Measurements from ENCODE around the gene STK17A. TPM values are rescaled to one million over a fixed set of nuclear protein-coding genes. Genes with fewer than 3 reads are reported as not detected.
"Not testable (repeated sequence)": the region's sequence is repeated elsewhere in the genome, so short reads cannot be mapped to it uniquely, and the experiment has no call there.

Gene STK17A
- polyA plus RNA-seq, 1 donor: 18.5 TPM

DNA sequence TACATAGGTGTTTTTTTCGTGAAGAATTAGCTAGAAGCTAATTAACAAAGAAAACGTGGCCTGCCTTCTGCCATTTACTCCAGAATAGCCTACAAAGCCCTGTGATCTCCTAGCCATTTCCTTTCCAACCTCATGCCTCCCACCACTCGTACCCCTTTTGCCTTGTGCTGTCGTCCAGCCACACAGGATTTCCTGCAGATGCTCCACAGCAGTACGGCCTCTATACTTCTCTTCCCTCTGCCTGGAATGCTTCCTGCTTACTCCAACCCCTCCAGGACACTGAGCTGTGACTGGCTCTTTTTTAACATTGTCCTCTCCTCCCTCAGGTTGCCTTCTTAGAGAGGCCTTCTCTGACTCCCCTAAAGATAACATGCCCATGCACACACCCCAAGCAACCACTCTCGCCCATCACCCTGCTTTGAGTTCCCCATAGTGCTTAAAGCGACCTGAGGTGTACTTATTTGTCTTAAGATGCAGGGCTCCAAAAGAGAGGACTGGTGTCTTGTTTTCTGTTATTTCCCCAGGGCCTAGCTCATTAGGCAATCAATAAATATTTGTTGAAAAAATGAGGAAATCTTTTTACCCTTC is 32.7 kb downstream of the STK17A start:
- no peaks in the 10 kb centered on the region for H3K9me3 ChIP-seq (ENCODE audit: control insufficient read depth, low read depth, low read length)
- H3K27ac ChIP-seq (ENCODE audit: low read length): no peak overlapping the region
- peaks cover 27% of the 10 kb centered on the region for H3K36me3 ChIP-seq (ENCODE audit: control insufficient read depth, insufficient read depth, low read length)
- no peaks in the 10 kb centered on the region for H3K27me3 ChIP-seq (ENCODE audit: control insufficient read depth, insufficient read depth, low read length)
- no peak overlapping the region for H3K4me3 ChIP-seq (ENCODE audit: low read length)
- no peak for DNase-seq
- H3K4me1 ChIP-seq (ENCODE audit: control insufficient read depth, insufficient read depth, low read length): no peaks in the 10 kb centered on the region
- WGBS (ENCODE audit: insufficient coverage, low lambda C conversion rate): 100% methylated on average over 2 of the region's 7 CpGs

DNA sequence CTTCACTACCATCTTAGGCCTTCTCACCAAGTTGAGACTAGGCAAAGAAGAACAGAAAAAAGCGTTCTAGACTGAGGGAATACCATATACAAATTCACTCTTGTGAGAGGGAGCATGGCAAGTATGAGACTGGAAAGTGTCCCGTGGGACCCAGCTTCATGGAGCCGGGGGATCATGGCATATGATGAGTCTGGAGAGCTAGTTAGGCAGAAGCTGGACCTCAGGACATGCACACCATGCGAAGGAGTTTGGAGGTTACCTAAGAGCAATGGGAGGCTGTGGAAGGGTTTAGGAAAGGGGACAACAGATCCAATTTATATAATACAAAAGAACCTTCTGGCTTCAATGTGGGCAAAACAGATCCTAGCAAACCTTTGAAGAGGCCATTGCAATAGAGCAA is 34.1 kb downstream of the STK17A start:
- H3K4me3 ChIP-seq (ENCODE audit: low read length): no peak overlapping the region
- H3K9me3 ChIP-seq (ENCODE audit: control insufficient read depth, low read depth, low read length): no peaks in the 10 kb centered on the region
- peaks cover 27% of the 10 kb centered on the region for H3K36me3 ChIP-seq (ENCODE audit: control insufficient read depth, insufficient read depth, low read length)
- WGBS (ENCODE audit: insufficient coverage, low lambda C conversion rate): no CpG with 5 or more reads among the region's 4 CpGs
- no peak for DNase-seq
- no peaks in the 10 kb centered on the region for H3K4me1 ChIP-seq (ENCODE audit: control insufficient read depth, insufficient read depth, low read length)
- no peaks in the 10 kb centered on the region for H3K27me3 ChIP-seq (ENCODE audit: control insufficient read depth, insufficient read depth, low read length)
- H3K27ac ChIP-seq (ENCODE audit: low read length): no peak overlapping the region

DNA sequence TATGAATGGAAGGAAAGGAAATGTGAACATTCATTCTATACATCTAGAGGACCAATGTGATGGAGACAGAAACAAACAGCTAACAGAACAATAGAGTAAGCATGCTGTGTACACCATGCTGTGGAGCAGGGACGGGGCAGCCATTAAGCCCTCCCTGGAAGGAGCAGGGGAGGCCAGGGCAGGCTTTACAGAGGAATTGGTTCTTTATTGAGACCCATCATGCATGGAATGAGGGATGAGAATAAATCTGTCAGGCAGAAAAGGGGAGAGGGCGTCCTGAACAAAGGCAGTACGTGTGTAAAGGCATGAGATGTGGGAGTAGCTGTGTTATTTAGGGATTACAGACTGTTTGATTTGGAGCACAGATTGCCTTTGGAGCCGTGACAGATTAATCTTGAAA is 35.2 kb downstream of the STK17A start:
- H3K4me3 ChIP-seq (ENCODE audit: low read length): no peak overlapping the region
- no peak for DNase-seq
- WGBS (ENCODE audit: insufficient coverage, low lambda C conversion rate): 100% methylated on average over 2 of the region's 4 CpGs
- no peaks in the 10 kb centered on the region for H3K27me3 ChIP-seq (ENCODE audit: control insufficient read depth, insufficient read depth, low read length)
- peaks cover 29% of the 10 kb centered on the region for H3K36me3 ChIP-seq (ENCODE audit: control insufficient read depth, insufficient read depth, low read length)
- no peak overlapping the region for H3K27ac ChIP-seq (ENCODE audit: low read length)
- H3K9me3 ChIP-seq (ENCODE audit: control insufficient read depth, low read depth, low read length): no peaks in the 10 kb centered on the region
- no peaks in the 10 kb centered on the region for H3K4me1 ChIP-seq (ENCODE audit: control insufficient read depth, insufficient read depth, low read length)

DNA sequence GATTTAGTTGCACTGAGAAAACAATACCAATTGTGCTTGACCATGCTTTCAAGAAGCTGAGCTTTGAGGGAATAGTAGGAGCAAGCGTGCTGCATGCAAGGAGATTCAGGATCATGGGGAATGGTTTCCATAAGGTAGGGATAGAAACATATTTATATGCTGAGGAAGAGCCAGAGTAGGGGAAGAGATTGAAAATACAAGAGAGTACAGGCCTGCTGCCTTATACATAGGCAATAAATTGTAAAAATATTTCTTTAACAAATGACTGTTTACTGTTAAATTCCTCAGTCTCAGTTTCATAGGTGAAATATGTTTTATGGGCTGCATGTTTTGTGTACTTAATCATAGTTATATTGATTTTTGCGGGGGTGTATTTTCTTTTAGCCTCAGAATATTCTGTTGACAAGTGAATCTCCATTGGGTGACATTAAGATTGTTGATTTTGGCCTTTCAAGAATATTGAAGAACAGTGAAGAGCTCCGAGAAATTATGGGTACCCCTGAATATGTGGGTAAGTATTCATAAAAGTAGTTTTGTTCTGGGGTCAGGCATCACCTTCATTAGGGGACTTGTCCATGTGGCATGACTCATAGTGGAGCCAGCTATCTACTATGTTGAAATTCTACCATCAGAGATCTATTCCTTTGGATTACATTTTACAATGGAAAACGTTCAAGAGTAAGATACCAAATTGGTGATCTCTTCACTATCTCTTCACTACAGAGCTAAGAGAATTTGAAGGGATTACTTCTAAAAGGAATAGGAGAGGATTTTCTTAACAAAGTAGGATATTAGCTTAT is 36.5 kb downstream of the STK17A start:
- Histone ChIP-seq H3K4me3 (ENCODE audit: low read length) (no peak overlapping the region), H3K27me3 (ENCODE audit: control insufficient read depth, insufficient read depth, low read length) (no peaks in the 10 kb centered on the region), H3K27ac (ENCODE audit: low read length) (no peak overlapping the region), H3K9me3 (ENCODE audit: control insufficient read depth, low read depth, low read length) (no peaks in the 10 kb centered on the region), H3K4me1 (ENCODE audit: control insufficient read depth, insufficient read depth, low read length) (no peaks in the 10 kb centered on the region), H3K36me3 (ENCODE audit: control insufficient read depth, insufficient read depth, low read length) (peaks cover 33% of the 10 kb centered on the region)
- DNase-seq: no peak
- WGBS (ENCODE audit: insufficient coverage, low lambda C conversion rate): 100% methylated on average over 2 of the region's 4 CpGs

DNA sequence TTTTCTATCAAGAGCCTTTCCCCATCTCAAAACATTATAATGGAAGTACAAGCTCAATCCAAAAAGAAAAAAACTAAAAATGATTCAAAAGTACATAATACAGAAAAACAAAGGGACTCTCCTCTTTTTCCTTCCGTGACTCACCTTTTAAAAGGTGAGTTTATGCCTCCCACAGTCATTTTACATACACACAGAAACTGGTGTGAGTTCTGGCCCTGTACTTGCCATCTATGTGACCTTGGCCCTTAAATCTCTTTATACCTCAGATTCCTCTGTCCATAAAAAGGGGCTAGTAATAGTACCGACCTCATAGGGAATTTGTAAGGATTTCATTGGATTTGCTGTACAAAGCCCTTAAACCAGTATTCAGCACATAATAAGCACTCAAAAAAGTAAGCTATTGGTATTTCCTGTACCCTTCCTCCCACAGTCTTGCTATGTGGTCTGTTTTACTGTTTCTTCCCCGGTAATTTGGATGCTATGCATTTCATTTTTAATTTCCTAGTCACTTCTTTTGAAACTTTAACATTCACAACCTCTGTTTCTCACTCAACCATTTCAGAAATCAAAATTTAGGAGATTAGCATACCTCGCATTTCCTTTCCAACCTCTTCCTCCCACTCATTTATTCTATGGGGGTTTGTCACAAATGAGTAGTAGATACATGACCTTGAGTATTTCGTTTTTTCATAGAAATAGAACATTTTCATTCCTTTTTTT is 39.0 kb downstream of the STK17A start:
- H3K36me3 ChIP-seq (ENCODE audit: control insufficient read depth, insufficient read depth, low read length): peaks cover 40% of the 10 kb centered on the region
- WGBS (ENCODE audit: insufficient coverage, low lambda C conversion rate): 95% methylated on average over 4 of the region's 5 CpGs
- DNase-seq: no peak
- no peaks in the 10 kb centered on the region for H3K27me3 ChIP-seq (ENCODE audit: control insufficient read depth, insufficient read depth, low read length)
- no peak overlapping the region for H3K27ac ChIP-seq (ENCODE audit: low read length)
- no peaks in the 10 kb centered on the region for H3K4me1 ChIP-seq (ENCODE audit: control insufficient read depth, insufficient read depth, low read length)
- no peak overlapping the region for H3K4me3 ChIP-seq (ENCODE audit: low read length)
- no peaks in the 10 kb centered on the region for H3K9me3 ChIP-seq (ENCODE audit: control insufficient read depth, low read depth, low read length)

DNA sequence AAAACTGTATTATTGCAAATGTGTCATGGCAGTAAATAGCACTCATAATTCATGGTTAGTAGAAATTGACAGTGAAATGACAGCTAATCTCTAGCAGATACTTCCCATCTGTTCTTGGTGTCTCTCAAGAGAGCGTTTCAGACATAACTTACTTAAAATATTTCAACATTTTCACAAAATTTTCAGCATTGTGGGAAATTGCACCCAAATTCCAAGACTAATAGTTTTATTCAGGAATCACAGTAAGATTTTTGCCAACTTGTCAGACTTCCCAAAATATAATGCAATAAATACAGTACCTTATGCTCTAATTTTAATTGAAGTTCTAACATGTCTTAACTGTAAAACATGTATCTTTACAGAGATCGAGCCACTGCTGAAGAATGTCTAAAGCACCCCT is 41.2 kb downstream of the STK17A start:
- no peaks in the 10 kb centered on the region for H3K4me1 ChIP-seq (ENCODE audit: control insufficient read depth, insufficient read depth, low read length)
- DNase-seq: no peak
- H3K36me3 ChIP-seq (ENCODE audit: control insufficient read depth, insufficient read depth, low read length): peaks cover 28% of the 10 kb centered on the region
- no CpG with 5 or more reads among the region's 2 CpGs for WGBS (ENCODE audit: insufficient coverage, low lambda C conversion rate)
- no peaks in the 10 kb centered on the region for H3K9me3 ChIP-seq (ENCODE audit: control insufficient read depth, low read depth, low read length)
- H3K27me3 ChIP-seq (ENCODE audit: control insufficient read depth, insufficient read depth, low read length): no peaks in the 10 kb centered on the region
- H3K4me3 ChIP-seq (ENCODE audit: low read length): no peak overlapping the region
- no peak overlapping the region for H3K27ac ChIP-seq (ENCODE audit: low read length)

DNA sequence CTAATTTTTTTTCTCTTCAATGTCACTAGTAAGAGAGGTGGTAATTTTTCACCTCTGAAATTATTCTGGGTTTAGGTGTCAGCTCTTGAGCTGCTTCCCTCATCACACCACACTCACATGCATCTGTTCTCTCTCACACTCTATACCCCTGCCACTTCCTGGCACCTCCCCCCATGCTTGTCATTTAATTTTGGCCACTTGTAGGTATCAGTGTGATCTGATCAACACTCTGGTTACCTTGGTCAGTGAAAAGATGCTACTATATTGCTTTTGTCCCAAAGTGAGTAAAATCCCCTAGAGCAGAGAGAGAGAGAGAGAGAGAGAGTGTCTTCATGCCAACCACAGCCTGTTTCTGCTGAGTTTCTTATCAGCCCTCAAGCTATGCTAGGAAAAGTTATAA is 42.5 kb downstream of the STK17A start:
- Histone ChIP-seq H3K27ac (ENCODE audit: low read length) (no peak overlapping the region), H3K27me3 (ENCODE audit: control insufficient read depth, insufficient read depth, low read length) (no peaks in the 10 kb centered on the region), H3K36me3 (ENCODE audit: control insufficient read depth, insufficient read depth, low read length) (peaks cover 21% of the 10 kb centered on the region), H3K4me3 (ENCODE audit: low read length) (no peak overlapping the region), H3K4me1 (ENCODE audit: control insufficient read depth, insufficient read depth, low read length) (no peaks in the 10 kb centered on the region), H3K9me3 (ENCODE audit: control insufficient read depth, low read depth, low read length) (no peaks in the 10 kb centered on the region)
- DNase-seq: peak in 1 of 2 donors; percentile 9

DNA sequence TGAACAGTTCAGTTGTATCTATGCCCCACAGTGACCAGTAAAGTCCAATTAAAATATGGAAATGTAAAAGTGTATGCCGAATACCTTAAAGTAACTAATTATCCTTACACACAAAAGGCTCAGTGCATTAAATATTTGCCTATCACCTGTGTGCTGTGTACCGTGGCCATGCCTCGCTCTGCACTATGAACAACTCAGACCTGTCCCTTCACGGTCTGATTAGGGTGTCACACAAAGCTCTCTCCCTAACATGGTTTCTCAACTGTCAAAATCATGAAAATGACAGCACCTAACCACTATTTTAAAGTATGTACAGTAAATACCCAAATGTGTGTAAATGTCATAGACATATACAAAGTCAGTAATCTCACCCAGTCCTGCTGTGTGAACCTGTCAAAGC is 43.1 kb downstream of the STK17A start:
- DNase-seq: no peak
- H3K9me3 ChIP-seq (ENCODE audit: control insufficient read depth, low read depth, low read length): no peaks in the 10 kb centered on the region
- no peak overlapping the region for H3K27ac ChIP-seq (ENCODE audit: low read length)
- WGBS (ENCODE audit: insufficient coverage, low lambda C conversion rate): no CpG with 5 or more reads among the region's 4 CpGs
- no peaks in the 10 kb centered on the region for H3K27me3 ChIP-seq (ENCODE audit: control insufficient read depth, insufficient read depth, low read length)
- H3K4me3 ChIP-seq (ENCODE audit: low read length): no peak overlapping the region
- H3K36me3 ChIP-seq (ENCODE audit: control insufficient read depth, insufficient read depth, low read length): peaks cover 18% of the 10 kb centered on the region
- H3K4me1 ChIP-seq (ENCODE audit: control insufficient read depth, insufficient read depth, low read length): no peaks in the 10 kb centered on the region

DNA sequence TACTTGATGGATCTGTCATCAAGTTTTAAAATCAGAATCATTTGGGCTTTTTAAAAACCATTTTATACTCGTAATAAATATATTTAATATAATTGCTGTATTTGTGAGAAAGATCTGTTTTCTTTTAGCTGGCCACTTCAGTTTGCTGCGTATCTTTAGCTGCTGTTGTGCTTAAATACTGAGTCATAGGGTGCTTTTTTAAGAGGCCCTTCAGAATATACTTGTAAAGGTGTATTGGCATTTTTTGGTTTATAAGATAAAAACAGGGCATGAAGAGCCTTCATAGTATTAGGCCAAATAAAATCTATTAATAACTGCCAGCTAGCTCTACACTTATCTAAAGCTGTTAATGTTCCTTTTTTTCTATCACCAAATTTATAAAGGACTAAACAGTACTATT is 43.8 kb downstream of the STK17A start:
- DNase-seq: no peak
- H3K9me3 ChIP-seq (ENCODE audit: control insufficient read depth, low read depth, low read length): no peaks in the 10 kb centered on the region
- H3K4me1 ChIP-seq (ENCODE audit: control insufficient read depth, insufficient read depth, low read length): no peaks in the 10 kb centered on the region
- H3K36me3 ChIP-seq (ENCODE audit: control insufficient read depth, insufficient read depth, low read length): peaks cover 20% of the 10 kb centered on the region
- WGBS (ENCODE audit: insufficient coverage, low lambda C conversion rate): no CpG with 5 or more reads among the region's 2 CpGs
- no peak overlapping the region for H3K4me3 ChIP-seq (ENCODE audit: low read length)
- no peak overlapping the region for H3K27ac ChIP-seq (ENCODE audit: low read length)
- no peaks in the 10 kb centered on the region for H3K27me3 ChIP-seq (ENCODE audit: control insufficient read depth, insufficient read depth, low read length)

DNA sequence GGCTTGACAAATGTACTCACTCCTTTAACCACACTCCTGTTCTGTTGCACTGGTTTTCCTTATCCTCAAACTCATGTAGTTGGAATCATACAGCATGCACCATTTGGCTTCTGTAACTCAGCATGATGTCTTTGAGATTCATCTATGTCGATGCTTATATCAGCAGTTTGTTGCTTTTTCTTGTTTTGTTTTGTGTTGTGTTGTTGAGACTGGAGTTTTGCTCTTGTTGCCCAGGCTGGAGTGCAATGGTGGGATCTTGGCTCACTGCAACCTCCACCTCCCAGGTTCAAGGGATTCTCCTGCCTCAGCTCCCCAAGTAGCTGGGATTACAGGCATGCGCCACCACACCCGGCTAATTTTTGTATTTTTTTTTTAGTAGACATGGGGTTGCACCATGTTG is 44.9 kb downstream of the STK17A start:
- 100% methylated on average over 1 of the region's 3 CpGs for WGBS (ENCODE audit: insufficient coverage, low lambda C conversion rate)
- H3K36me3 ChIP-seq (ENCODE audit: control insufficient read depth, insufficient read depth, low read length): peaks cover 28% of the 10 kb centered on the region

More for the DNA sequence above, 44.9 kb downstream of the STK17A start:
- not testable (repeated sequence) for H3K4me3 ChIP-seq (ENCODE audit: low read length); H3K9me3 ChIP-seq (ENCODE audit: control insufficient read depth, low read depth, low read length); DNase-seq; H3K27ac ChIP-seq (ENCODE audit: low read length); H3K27me3 ChIP-seq (ENCODE audit: control insufficient read depth, insufficient read depth, low read length); H3K4me1 ChIP-seq (ENCODE audit: control insufficient read depth, insufficient read depth, low read length)

Measured in large intestine (tissue), 3 donors.